H1 (cell line): Measurements from ENCODE around the gene PDZD4. TPM values are rescaled to one million over a fixed set of nuclear protein-coding genes. Genes with fewer than 3 reads are reported as not detected.

Source experiments
- CBX8 ChIP-seq: fragments of 300-800, 300-1000 bp; sonication (generic); IDR thresholded peaks from 2 replicates; pipeline ENCODE4 v1.7.1; 2016; ENCODE audit warnings: low read depth, low read length, borderline replicate concordance
- EP300 ChIP-seq, 2 experiments: IDR thresholded peaks; 1 replicate in 1 of 2; 2 replicates in 1 of 2; pipeline ENCODE4 v1.6.1; 2011 to 2012; ENCODE audit warnings: low read depth in 2 of 2, low read length in 2 of 2, mild to moderate bottlenecking in 2 of 2, borderline replicate concordance in 1 of 2, inconsistent platforms in 1 of 2, moderate library complexity in 1 of 2
- JUN ChIP-seq: IDR thresholded peaks from 2 replicates; pipeline ENCODE4 v1.6.1; 2011; ENCODE audit warnings: low read depth, mild to moderate bottlenecking, improper control_type of control experiment, low read length
- POLR2AphosphoS5 ChIP-seq: IDR thresholded peaks from 2 replicates; pipeline ENCODE4 v1.6.1; 2011; ENCODE audit warnings: low read depth, low read length
- RFX5 ChIP-seq: IDR thresholded peaks from 2 replicates; pipeline ENCODE4 v1.6.1; 2011; ENCODE audit warnings: low read depth, low read length, improper control_type of control experiment, borderline replicate concordance
- RNF2 ChIP-seq: fragments of 200-900, 300-1000 bp; sonication (generic); IDR thresholded peaks from 2 replicates; pipeline ENCODE4 v1.7.1; 2016; ENCODE audit warnings: borderline replicate concordance, low read depth, mild to moderate bottlenecking, antibody characterized with exemption, low read length; ENCODE audit not compliant: poor library complexity, severe bottlenecking; ENCODE audit errors: missing control alignments
- SAP30 ChIP-seq: fragments of 300-600 bp; sonication (generic); IDR thresholded peaks from 2 replicates; pipeline ENCODE4 v1.7.1; 2012; ENCODE audit warnings: low read length, moderate library complexity, mild to moderate bottlenecking, inconsistent platforms; ENCODE audit not compliant: insufficient read depth, insufficient replicate concordance
- SUZ12 ChIP-seq: fragments of 200-600 bp; sonication (generic); IDR thresholded peaks from 2 replicates; pipeline ENCODE4 v1.6.1; 2012; ENCODE audit warnings: mild to moderate bottlenecking, inconsistent platforms, low read length, moderate library complexity, mixed read lengths
- TAF1 ChIP-seq: IDR thresholded peaks from 2 replicates; pipeline ENCODE4 v1.6.1; 2011; ENCODE audit warnings: mild to moderate bottlenecking, low read depth, low read length
- polyA plus RNA-seq, 7 experiments: library from polyadenylated mRNA; depleted of rRNA in 3 of 7; stranded (reverse) in 5 of 7; unstranded in 2 of 7; fragments of >200 nt in 5 of 7; fragments of 200-250 nt in 2 of 7; gene quantifications; 1 replicate in 5 of 7; 2 replicates in 1 of 7; 4 replicates in 1 of 7; pipeline versions ENCODE4 v1.2.1 to v1.2.3, GENCODE V29; 2011 to 2013; ENCODE audit warnings: missing spikeins in 2 of 7, mixed read lengths in 2 of 7
- total RNA-seq: library from RNA; stranded (reverse); fragmentation: NEBNext Ultra II Directional; extraction: Animal tissue kit (Norgen Biotek cat#: 25700); gene quantifications from 2 replicates; pipeline ENCODE4 v1.2.1, GENCODE V29; 2021
- TF ChIP-seq, protein P1 (sequence below): fragments of 300-600 bp; sonication (generic); IDR thresholded peaks from 2 replicates; pipeline ENCODE4 v1.7.1; 2012; ENCODE audit warnings: low read length, moderate library complexity, mild to moderate bottlenecking, inconsistent platforms; ENCODE audit not compliant: insufficient replicate concordance

The PDZD4 gene
- total and polyA plus RNA-seq, 2 of the 8 experiments (the other 6 are each of a cell fraction or from before 2014, with no cell fraction given), result 45.8 to 169 TPM

DNA sequence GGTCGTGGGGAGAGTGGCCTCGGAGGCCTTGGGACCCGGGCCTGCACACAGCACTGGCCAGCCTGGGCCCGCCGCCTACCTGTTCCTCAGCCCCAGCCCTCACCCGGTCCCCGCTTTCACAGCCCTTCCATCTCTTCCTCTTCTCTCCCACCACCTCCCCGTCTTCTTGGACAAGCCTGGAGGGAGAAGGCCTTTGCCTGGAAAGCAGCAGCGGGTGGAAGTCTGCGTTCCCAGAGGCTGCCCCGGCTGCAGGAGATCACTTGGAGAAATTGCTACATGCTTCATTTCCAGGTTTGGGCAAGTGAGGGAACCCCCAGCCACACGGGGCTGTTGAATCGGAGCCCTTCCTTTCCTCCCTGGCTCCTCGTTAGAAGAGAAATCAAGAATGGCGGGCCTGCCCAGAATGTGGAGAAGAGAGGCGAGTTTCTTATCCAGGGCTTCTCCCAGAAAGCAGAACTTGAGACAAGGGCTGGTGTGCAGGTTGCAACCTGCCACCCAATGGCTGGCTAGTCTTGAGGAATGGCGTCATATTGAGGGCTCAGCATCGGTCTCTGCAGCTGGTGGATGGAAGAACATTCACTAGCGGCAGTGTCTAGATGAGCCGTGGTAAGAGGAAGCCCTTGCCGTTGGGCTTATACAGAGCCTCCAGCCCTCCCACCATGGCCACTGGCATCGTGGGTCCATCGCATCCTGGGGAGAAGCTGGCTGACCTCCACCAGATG lies 1.2 kb upstream of the PDZD4 start (continued):
- no peak for TF ChIP-seq CBX8
- TF ChIP-seq TAF1, result no peak
- TF ChIP-seq JUN, result no peak
- no peak for TF ChIP-seq SUZ12
- TF ChIP-seq SAP30, result no peak
- no peak for TF ChIP-seq RFX5
- TF ChIP-seq EP300 (IDR thresholded peaks at IDR 0.05; ENCODE audit: borderline replicate concordance in 1 of 2, low read depth in 2 of 2, low read length in 2 of 2), result no peak
- TF ChIP-seq, protein P1, sequence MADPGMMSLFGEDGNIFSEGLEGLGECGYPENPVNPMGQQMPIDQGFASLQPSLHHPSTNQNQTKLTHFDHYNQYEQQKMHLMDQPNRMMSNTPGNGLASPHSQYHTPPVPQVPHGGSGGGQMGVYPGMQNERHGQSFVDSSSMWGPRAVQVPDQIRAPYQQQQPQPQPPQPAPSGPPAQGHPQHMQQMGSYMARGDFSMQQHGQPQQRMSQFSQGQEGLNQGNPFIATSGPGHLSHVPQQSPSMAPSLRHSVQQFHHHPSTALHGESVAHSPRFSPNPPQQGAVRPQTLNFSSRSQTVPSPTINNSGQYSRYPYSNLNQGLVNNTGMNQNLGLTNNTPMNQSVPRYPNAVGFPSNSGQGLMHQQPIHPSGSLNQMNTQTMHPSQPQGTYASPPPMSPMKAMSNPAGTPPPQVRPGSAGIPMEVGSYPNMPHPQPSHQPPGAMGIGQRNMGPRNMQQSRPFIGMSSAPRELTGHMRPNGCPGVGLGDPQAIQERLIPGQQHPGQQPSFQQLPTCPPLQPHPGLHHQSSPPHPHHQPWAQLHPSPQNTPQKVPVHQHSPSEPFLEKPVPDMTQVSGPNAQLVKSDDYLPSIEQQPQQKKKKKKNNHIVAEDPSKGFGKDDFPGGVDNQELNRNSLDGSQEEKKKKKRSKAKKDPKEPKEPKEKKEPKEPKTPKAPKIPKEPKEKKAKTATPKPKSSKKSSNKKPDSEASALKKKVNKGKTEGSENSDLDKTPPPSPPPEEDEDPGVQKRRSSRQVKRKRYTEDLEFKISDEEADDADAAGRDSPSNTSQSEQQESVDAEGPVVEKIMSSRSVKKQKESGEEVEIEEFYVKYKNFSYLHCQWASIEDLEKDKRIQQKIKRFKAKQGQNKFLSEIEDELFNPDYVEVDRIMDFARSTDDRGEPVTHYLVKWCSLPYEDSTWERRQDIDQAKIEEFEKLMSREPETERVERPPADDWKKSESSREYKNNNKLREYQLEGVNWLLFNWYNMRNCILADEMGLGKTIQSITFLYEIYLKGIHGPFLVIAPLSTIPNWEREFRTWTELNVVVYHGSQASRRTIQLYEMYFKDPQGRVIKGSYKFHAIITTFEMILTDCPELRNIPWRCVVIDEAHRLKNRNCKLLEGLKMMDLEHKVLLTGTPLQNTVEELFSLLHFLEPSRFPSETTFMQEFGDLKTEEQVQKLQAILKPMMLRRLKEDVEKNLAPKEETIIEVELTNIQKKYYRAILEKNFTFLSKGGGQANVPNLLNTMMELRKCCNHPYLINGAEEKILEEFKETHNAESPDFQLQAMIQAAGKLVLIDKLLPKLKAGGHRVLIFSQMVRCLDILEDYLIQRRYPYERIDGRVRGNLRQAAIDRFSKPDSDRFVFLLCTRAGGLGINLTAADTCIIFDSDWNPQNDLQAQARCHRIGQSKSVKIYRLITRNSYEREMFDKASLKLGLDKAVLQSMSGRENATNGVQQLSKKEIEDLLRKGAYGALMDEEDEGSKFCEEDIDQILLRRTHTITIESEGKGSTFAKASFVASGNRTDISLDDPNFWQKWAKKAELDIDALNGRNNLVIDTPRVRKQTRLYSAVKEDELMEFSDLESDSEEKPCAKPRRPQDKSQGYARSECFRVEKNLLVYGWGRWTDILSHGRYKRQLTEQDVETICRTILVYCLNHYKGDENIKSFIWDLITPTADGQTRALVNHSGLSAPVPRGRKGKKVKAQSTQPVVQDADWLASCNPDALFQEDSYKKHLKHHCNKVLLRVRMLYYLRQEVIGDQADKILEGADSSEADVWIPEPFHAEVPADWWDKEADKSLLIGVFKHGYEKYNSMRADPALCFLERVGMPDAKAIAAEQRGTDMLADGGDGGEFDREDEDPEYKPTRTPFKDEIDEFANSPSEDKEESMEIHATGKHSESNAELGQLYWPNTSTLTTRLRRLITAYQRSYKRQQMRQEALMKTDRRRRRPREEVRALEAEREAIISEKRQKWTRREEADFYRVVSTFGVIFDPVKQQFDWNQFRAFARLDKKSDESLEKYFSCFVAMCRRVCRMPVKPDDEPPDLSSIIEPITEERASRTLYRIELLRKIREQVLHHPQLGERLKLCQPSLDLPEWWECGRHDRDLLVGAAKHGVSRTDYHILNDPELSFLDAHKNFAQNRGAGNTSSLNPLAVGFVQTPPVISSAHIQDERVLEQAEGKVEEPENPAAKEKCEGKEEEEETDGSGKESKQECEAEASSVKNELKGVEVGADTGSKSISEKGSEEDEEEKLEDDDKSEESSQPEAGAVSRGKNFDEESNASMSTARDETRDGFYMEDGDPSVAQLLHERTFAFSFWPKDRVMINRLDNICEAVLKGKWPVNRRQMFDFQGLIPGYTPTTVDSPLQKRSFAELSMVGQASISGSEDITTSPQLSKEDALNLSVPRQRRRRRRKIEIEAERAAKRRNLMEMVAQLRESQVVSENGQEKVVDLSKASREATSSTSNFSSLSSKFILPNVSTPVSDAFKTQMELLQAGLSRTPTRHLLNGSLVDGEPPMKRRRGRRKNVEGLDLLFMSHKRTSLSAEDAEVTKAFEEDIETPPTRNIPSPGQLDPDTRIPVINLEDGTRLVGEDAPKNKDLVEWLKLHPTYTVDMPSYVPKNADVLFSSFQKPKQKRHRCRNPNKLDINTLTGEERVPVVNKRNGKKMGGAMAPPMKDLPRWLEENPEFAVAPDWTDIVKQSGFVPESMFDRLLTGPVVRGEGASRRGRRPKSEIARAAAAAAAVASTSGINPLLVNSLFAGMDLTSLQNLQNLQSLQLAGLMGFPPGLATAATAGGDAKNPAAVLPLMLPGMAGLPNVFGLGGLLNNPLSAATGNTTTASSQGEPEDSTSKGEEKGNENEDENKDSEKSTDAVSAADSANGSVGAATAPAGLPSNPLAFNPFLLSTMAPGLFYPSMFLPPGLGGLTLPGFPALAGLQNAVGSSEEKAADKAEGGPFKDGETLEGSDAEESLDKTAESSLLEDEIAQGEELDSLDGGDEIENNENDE, result no peak
- TF ChIP-seq POLR2AphosphoS5, result no peak
- TF ChIP-seq RNF2, result no peak
- TF ChIP-seq, all 59 proteins: peak for 0
